Progenitor cell of endocrine pancreas (in vitro differentiated cells): ENCODE results near the gene MKNK1. TPM values are rescaled to one million over a fixed set of nuclear protein-coding genes. Genes with fewer than 3 reads are reported as not detected.

ENCODE experiments used
- DNase-seq: peaks from one replicate; pipeline ENCODE4 v3.0.0; 2021; ENCODE audit warnings: low spot score; ENCODE audit not compliant: unreplicated experiment
- H3K27ac Mint-ChIP-seq: 2 replicates; pipeline ENCODE4 v1.8.0; 2021; ENCODE audit warnings: mild to moderate bottlenecking, moderate library complexity, mixed read lengths
- H3K27me3 Mint-ChIP-seq: 2 replicates; pipeline ENCODE4 v1.8.0; 2021; ENCODE audit warnings: mixed read lengths
- H3K36me3 Mint-ChIP-seq: 2 replicates; pipeline ENCODE4 v1.8.0; 2022; ENCODE audit warnings: mixed read lengths; ENCODE audit not compliant: insufficient read depth
- H3K4me1 Mint-ChIP-seq: 2 replicates; pipeline ENCODE4 v1.8.0; 2021; ENCODE audit warnings: low read depth, mixed read lengths
- H3K4me3 Mint-ChIP-seq: 2 replicates; pipeline ENCODE4 v1.8.0; 2021; ENCODE audit warnings: low read depth, mild to moderate bottlenecking, moderate library complexity, mixed read lengths
- H3K9me3 Mint-ChIP-seq: 2 replicates; pipeline ENCODE4 v1.8.0; 2021; ENCODE audit warnings: low read depth, mixed read lengths
- total RNA-seq: library from RNA; stranded (reverse); gene quantifications from 2 replicates; pipeline ENCODE4 v1.2.1, GENCODE V29; 2021
- TF ChIP-seq, protein P1 (sequence below): fragments of 200-600 bp; sonication (generic); IDR thresholded peaks from one replicate; pipeline ENCODE4 v1.5.0; 2021; ENCODE audit warnings: antibody characterized with exemption, mild to moderate bottlenecking; ENCODE audit not compliant: unreplicated experiment

MKNK1 gene
- total RNA-seq, 1 donor from 2014 or later, result 29.3 TPM

DNA sequence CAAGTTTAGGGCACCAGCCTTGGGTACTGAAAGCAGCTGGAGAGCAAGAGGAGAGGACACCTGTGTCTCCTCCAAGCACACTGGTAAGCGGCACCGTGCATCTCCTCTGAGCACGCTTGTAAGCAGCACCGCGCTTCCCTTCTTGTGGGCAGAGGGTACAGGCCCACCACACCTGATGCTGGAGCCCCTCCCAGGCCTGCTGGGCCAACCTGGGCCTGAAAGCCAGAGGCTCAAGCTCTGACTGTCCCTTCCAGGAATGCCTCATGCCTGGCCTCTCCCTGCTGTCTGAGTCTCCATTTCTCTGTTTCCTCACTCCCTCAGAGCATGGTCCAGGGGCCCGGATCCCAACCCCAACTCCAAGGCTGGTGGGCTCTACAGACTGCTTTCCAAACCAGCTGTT lies 88.5 kb downstream of the MKNK1 start:
- no peak for DNase-seq
- H3K9me3 Mint-ChIP-seq, result no peaks in the 10 kb centered on the region
- no peak overlapping the region for H3K4me3 Mint-ChIP-seq
- TF ChIP-seq, protein P1, sequence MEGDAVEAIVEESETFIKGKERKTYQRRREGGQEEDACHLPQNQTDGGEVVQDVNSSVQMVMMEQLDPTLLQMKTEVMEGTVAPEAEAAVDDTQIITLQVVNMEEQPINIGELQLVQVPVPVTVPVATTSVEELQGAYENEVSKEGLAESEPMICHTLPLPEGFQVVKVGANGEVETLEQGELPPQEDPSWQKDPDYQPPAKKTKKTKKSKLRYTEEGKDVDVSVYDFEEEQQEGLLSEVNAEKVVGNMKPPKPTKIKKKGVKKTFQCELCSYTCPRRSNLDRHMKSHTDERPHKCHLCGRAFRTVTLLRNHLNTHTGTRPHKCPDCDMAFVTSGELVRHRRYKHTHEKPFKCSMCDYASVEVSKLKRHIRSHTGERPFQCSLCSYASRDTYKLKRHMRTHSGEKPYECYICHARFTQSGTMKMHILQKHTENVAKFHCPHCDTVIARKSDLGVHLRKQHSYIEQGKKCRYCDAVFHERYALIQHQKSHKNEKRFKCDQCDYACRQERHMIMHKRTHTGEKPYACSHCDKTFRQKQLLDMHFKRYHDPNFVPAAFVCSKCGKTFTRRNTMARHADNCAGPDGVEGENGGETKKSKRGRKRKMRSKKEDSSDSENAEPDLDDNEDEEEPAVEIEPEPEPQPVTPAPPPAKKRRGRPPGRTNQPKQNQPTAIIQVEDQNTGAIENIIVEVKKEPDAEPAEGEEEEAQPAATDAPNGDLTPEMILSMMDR, result no peak
- H3K27ac Mint-ChIP-seq, result no peak overlapping the region
- H3K27me3 Mint-ChIP-seq, result peaks cover 57% of the 10 kb centered on the region
- H3K36me3 Mint-ChIP-seq, result no peaks in the 10 kb centered on the region
- H3K4me1 Mint-ChIP-seq, result peaks cover 16% of the 10 kb centered on the region

DNA sequence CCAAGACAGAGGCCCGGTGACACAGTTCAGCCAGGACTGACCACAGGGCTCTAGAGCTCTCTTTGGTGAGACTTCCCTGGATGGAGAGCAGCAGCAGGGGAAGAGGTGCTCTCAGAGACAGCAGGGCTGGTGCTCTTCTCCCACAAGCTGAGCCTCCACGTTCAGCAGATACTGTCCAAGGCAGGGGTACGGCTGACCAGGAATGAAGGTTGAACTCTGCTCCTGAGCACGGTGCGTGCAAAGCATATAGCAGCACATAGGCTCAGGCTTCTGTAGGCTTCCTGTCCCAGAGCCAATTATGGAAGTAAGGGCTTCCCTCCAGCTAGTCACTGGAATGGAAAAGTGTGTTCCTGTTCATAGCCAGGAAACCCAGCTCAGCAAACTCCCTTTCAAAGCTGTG lies 90.5 kb downstream of the MKNK1 start:
- H3K36me3 Mint-ChIP-seq, result no peaks in the 10 kb centered on the region
- TF ChIP-seq, protein P1, result no peak
- no peak overlapping the region for H3K27ac Mint-ChIP-seq
- H3K27me3 Mint-ChIP-seq, result peaks cover 53% of the 10 kb centered on the region
- no peak overlapping the region for H3K4me3 Mint-ChIP-seq
- H3K4me1 Mint-ChIP-seq, result peaks cover 8% of the 10 kb centered on the region
- H3K9me3 Mint-ChIP-seq, result no peaks in the 10 kb centered on the region
- no peak for DNase-seq

DNA sequence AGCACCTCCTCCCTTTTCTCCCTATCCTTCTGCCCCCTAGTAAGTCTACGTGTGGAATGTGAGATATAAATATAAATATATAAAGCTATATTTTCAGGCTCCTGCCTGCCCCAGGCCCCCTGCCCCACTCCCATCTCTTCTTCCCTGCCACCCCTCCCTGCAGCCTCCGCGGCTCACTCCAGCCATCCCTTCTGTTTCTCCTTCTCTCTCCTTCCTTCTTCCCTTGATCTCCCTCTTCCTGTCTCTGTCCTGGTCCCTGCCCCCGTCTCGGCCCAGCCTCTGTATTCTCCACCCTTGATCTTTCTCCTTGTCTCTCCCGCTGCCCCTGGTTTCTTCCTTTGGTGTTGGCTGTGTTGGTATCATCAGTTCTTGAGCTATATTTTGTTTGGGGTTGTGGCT lies 91.3 kb downstream of the MKNK1 start:
- peaks cover 49% of the 10 kb centered on the region for H3K27me3 Mint-ChIP-seq
- no peak for DNase-seq
- TF ChIP-seq, protein P1, result no peak

DNA sequence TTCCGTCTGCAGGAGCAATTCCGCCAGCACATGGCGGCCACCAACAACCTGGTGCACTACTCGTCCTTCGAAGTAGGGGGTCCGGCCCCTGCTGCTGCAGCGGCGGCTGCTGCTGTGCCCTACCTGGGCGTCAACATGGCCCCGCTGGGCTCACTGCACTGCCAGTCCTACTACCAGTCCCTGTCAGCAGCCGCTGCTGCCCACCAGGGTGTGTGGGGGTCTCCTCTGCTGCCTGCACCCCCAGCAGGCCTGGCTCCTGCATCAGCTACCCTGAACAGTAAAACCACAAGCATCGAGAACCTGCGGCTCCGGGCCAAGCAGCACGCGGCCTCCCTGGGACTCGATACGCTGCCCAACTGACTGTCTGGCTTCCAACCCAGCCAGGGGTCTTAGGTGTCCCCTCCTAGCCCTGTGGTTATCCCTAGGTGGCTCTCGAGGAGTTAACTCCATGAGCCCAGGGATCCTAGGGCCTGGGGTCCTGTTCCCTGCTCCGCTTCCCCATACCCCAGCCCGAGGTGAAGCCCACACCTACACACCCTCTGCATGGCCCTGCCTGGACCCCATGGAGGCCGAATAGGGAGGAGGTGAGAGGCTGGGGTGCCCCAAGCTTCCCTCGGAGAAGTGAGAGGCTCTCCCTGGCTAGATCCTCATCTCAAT lies 91.8 kb downstream of the MKNK1 start:
- H3K36me3 Mint-ChIP-seq, result no peaks in the 10 kb centered on the region
- DNase-seq, result no peak
- H3K4me1 Mint-ChIP-seq, result peaks cover 5% of the 10 kb centered on the region
- H3K9me3 Mint-ChIP-seq, result no peaks in the 10 kb centered on the region
- H3K4me3 Mint-ChIP-seq, result no peak overlapping the region
- TF ChIP-seq, protein P1, result no peak
- no peak overlapping the region for H3K27ac Mint-ChIP-seq
- peaks cover 48% of the 10 kb centered on the region for H3K27me3 Mint-ChIP-seq

More for the DNA sequence above, 91.3 kb downstream of the MKNK1 start:
- Mint-ChIP-seq H3K4me3 (no peak overlapping the region), H3K9me3 (no peaks in the 10 kb centered on the region), H3K36me3 (no peaks in the 10 kb centered on the region), H3K4me1 (peaks cover 6% of the 10 kb centered on the region), H3K27ac (no peak overlapping the region)

DNA sequence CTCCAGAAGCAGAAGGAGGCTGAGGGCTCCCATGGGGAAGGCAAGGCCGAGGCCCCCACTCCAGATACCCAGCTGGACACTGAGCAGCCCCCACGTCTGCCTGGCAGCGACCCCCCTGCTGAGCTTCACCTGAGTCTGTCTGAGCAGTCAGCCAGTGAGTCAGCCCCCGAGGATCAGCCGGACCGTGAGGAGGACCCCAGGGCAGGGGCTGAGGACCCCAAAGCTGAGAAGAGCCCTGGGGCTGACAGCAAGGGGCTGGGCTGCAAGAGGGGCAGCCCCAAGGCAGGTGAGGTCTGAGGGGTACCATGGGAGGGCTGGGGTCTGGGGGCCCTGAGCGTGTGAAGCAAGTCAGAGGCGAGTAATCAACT lies 93.1 kb downstream of the MKNK1 start:
- H3K27me3 Mint-ChIP-seq, result peaks cover 43% of the 10 kb centered on the region
- no peaks in the 10 kb centered on the region for H3K4me1 Mint-ChIP-seq
- H3K27ac Mint-ChIP-seq, result no peak overlapping the region
- H3K36me3 Mint-ChIP-seq, result no peaks in the 10 kb centered on the region
- no peak for DNase-seq
- TF ChIP-seq, protein P1, result no peak
- H3K4me3 Mint-ChIP-seq, result no peak overlapping the region
- no peaks in the 10 kb centered on the region for H3K9me3 Mint-ChIP-seq
